Keratinocyte (primary cell): Measurements from ENCODE around the gene PIGW. TPM values are rescaled to one million over a fixed set of nuclear protein-coding genes. Genes with fewer than 3 reads are reported as not detected.
A peak's percentile ranks its signal among the peaks of the same experiment; 100 is the strongest.

Experiments
- DNase-seq: peaks from one replicate; pipeline ENCODE4 v3.0.0-alpha.2; 2011; ENCODE audit warnings: low read depth, missing footprints, low spot score
- FAIRE-seq: peaks from 2 replicates; lab custom pipeline; 2011; peaks lifted over from hg19 to GRCh38; lab: Jason Lieb, UNC
- H2AFZ ChIP-seq: 2 replicates; pipeline ENCODE4 v1.6.0; 2012; ENCODE audit warnings: low read length, control low read depth, inconsistent platforms; ENCODE audit not compliant: control insufficient read depth
- H3K27ac ChIP-seq: 2 replicates; pipeline ENCODE4 v1.5.1; 2011; ENCODE audit warnings: low read length; ENCODE audit not compliant: control insufficient read depth, insufficient read depth
- H3K27me3 ChIP-seq: 3 replicates; pipeline ENCODE4 v1.6.0; 2011; ENCODE audit warnings: low read length; ENCODE audit not compliant: control insufficient read depth, insufficient read depth; ENCODE audit errors: extremely low read depth
- H3K36me3 ChIP-seq, 2 experiments: 2 replicates in 1 of 2; 3 replicates in 1 of 2; pipeline ENCODE4 v1.5.1; 2011; ENCODE audit warnings: low read length in 2 of 2, mild to moderate bottlenecking in 1 of 2; ENCODE audit not compliant: control insufficient read depth in 2 of 2, insufficient read depth in 2 of 2; ENCODE audit errors: extremely low read depth in 1 of 2
- H3K4me1 ChIP-seq: 3 replicates; pipeline ENCODE4 v1.5.1; 2011; ENCODE audit warnings: low read length; ENCODE audit not compliant: control insufficient read depth, insufficient read depth; ENCODE audit errors: extremely low read depth
- H3K4me2 ChIP-seq: 3 replicates; pipeline ENCODE4 v1.6.0; 2011; ENCODE audit warnings: low read depth, low read length; ENCODE audit not compliant: control insufficient read depth, insufficient read depth; ENCODE audit errors: extremely low read depth
- H3K4me3 ChIP-seq, 3 experiments: fragments of 200-600 bp in 1 of 3; sonication (generic) in 1 of 3; 2 replicates in 2 of 3; 3 replicates in 1 of 3; pipeline ENCODE4 v1.5.1; 2011 to 2016; ENCODE audit warnings: low read length in 3 of 3, mild to moderate bottlenecking in 3 of 3, control low read depth in 2 of 3, inconsistent platforms in 1 of 3, low read depth in 1 of 3, mixed read lengths in 1 of 3, mixed run types in 1 of 3, moderate library complexity in 1 of 3; ENCODE audit not compliant: control insufficient read depth in 2 of 3, insufficient read depth in 2 of 3; ENCODE audit errors: extremely low read depth in 1 of 3
- H3K79me2 ChIP-seq: 2 replicates; pipeline ENCODE4 v1.6.0; 2012; ENCODE audit warnings: low read length; ENCODE audit not compliant: control insufficient read depth, insufficient read depth
- H3K9ac ChIP-seq: 3 replicates; pipeline ENCODE4 v1.6.0; 2011; ENCODE audit warnings: low read length; ENCODE audit not compliant: control insufficient read depth, insufficient read depth; ENCODE audit errors: extremely low read depth
- H3K9me1 ChIP-seq: 3 replicates; pipeline ENCODE4 v1.6.0; 2011; ENCODE audit warnings: low read length; ENCODE audit not compliant: control insufficient read depth, insufficient read depth; ENCODE audit errors: extremely low read depth
- H3K9me3 ChIP-seq: 2 replicates; pipeline ENCODE4 v1.5.1; 2012; ENCODE audit warnings: low read depth, low read length; ENCODE audit not compliant: control insufficient read depth
- H4K20me1 ChIP-seq: 3 replicates; pipeline ENCODE4 v1.6.0; 2011; ENCODE audit warnings: low read length; ENCODE audit not compliant: control insufficient read depth, insufficient read depth; ENCODE audit errors: extremely low read depth
- EZH2 ChIP-seq: IDR thresholded peaks from one replicate; pipeline ENCODE4 v1.6.1; 2012; ENCODE audit warnings: inconsistent platforms, mild to moderate bottlenecking, low read length, moderate library complexity
- dilution Hi-C: fragments of 300-500 bp; cut with MboI; formaldehyde crosslinking; loops from one replicate; pipeline ENCODE4 v1.7.0; 2020; ENCODE audit warnings: low sequenced_read_pairs; ENCODE audit not compliant: extremely low pct_ligation_motif_present
- polyA plus RNA-seq, 5 experiments: library from polyadenylated mRNA; depleted of rRNA in 3 of 5; stranded (reverse) in 3 of 5; stranded (forward) in 1 of 5; unstranded in 1 of 5; fragments of >200 nt; gene quantifications; 1 replicate in 1 of 5; 2 replicates in 3 of 5; 3 replicates in 1 of 5; pipeline versions ENCODE4 v1.2.1 to v1.2.3, GENCODE V29; 2011 to 2012; ENCODE audit warnings: missing spikeins in 2 of 5, low read depth in 1 of 5, low replicate concordance in 1 of 5
- TF ChIP-seq, protein P1 (sequence below), 3 experiments: IDR thresholded peaks in 1 of 3; conservative IDR thresholded peaks in 1 of 3; optimal IDR thresholded peaks in 1 of 3; 2 replicates in 2 of 3; 3 replicates in 1 of 3; pipeline versions ENCODE3 to v1.5.1; 2011; ENCODE audit warnings: low read length in 3 of 3, mild to moderate bottlenecking in 3 of 3, moderate library complexity in 2 of 3, control low read depth in 1 of 3, inconsistent platforms in 1 of 3; ENCODE audit not compliant: insufficient read depth in 2 of 3; ENCODE audit errors: extremely low read depth in 1 of 3

PIGW gene
- polyA plus RNA-seq, 1 donor (not counting 4 experiments of a cell fraction or from before 2014, with no cell fraction given) = 9.8 TPM

DNA sequence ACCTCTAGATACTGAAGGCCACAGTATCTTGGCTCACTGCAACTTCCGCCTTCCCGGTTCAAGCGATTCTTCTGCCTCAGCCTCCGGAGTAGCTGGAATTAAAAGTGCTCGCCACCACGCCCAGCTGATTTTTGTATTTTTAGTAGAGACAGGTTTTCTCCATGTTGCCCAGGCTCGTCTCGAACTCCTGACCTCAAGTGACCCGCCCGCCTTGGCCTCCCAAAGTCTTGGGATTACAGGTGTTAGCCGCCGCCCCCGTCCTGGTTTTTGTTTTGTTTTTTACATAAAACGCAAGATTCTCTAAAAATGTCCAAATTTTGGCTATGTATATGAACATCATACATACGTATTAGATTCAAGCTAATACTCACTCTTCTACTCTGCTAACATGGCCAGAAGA is 8.0 kb downstream of the PIGW start:
- Histone ChIP-seq H3K4me3 (no peak overlapping the region), H2AFZ (no peak overlapping the region), H3K4me1 (peaks cover 13% of the 10 kb centered on the region), H3K79me2 (peaks cover 50% of the 10 kb centered on the region), H3K4me2 (no peak overlapping the region), H3K27me3 (no peaks in the 10 kb centered on the region), H3K9ac (no peak overlapping the region), H4K20me1 (peaks cover 3% of the 10 kb centered on the region), H3K9me3 (no peaks in the 10 kb centered on the region), H3K36me3 (peaks cover 2 to 9% of the 10 kb centered on the region in 2 experiments), H3K27ac (no peak overlapping the region), H3K9me1 (no peaks in the 10 kb centered on the region)
- no peak for DNase-seq
- no peak for FAIRE-seq
- TF ChIP-seq, protein P1, sequence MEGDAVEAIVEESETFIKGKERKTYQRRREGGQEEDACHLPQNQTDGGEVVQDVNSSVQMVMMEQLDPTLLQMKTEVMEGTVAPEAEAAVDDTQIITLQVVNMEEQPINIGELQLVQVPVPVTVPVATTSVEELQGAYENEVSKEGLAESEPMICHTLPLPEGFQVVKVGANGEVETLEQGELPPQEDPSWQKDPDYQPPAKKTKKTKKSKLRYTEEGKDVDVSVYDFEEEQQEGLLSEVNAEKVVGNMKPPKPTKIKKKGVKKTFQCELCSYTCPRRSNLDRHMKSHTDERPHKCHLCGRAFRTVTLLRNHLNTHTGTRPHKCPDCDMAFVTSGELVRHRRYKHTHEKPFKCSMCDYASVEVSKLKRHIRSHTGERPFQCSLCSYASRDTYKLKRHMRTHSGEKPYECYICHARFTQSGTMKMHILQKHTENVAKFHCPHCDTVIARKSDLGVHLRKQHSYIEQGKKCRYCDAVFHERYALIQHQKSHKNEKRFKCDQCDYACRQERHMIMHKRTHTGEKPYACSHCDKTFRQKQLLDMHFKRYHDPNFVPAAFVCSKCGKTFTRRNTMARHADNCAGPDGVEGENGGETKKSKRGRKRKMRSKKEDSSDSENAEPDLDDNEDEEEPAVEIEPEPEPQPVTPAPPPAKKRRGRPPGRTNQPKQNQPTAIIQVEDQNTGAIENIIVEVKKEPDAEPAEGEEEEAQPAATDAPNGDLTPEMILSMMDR (optimal IDR thresholded peaks at IDR 0.05 in 1 of 3, IDR thresholded peaks at IDR 0.05 in 1 of 3, conservative IDR thresholded peaks at IDR 0.05 in 1 of 3; ENCODE audit: extremely low read depth in 1 of 3, insufficient read depth in 2 of 3, low read length in 3 of 3) = no peak
- TF ChIP-seq EZH2 = no peak
- dilution Hi-C loops = no loop called here

DNA sequence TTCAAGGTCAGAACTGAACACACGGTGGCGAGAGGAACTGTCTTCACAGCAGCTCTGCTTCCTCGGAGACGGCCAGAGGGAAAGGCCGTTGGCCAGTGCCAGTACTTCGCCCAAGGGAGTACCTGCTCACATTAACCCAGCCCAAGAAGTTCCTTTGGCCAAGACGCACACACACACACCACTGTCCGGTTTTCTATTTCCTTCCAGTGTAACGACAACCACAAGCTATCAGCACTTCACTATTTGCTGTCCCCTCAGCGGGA is 9.2 kb downstream of the PIGW start:
- no peak for TF ChIP-seq EZH2
- TF ChIP-seq, protein P1 (optimal IDR thresholded peaks at IDR 0.05 in 1 of 3, IDR thresholded peaks at IDR 0.05 in 1 of 3, conservative IDR thresholded peaks at IDR 0.05 in 1 of 3; ENCODE audit: extremely low read depth in 1 of 3, insufficient read depth in 2 of 3, low read length in 3 of 3) = peak; percentile 1 to 31 (median 11)
- Histone ChIP-seq H3K27me3 (no peaks in the 10 kb centered on the region), H3K4me1 (peaks cover 21% of the 10 kb centered on the region), H3K4me2 (peak overlapping the region; percentile 79), H3K9ac (peak overlapping the region; percentile 99), H4K20me1 (peaks cover 5% of the 10 kb centered on the region), H3K27ac (peak overlapping the region; percentile 96), H2AFZ (peak overlapping the region; percentile 85), H3K36me3 (peaks cover 2 to 6% of the 10 kb centered on the region in 2 experiments), H3K4me3 (peak overlapping the region; percentile 95 to 98 (median 97)), H3K9me3 (no peaks in the 10 kb centered on the region), H3K9me1 (no peaks in the 10 kb centered on the region), H3K79me2 (peaks cover 60% of the 10 kb centered on the region)
- dilution Hi-C loops = no loop called here
- no peak for FAIRE-seq
- no peak for DNase-seq
